GM13977 (cell line): ENCODE measurements around the gene MOB1A.

ENCODE experiments used
- DNase-seq: peaks from one replicate; pipeline ENCODE4 v3.0.0; 2012; ENCODE audit warnings: low spot score
- CTCF ChIP-seq: IDR thresholded peaks from 2 replicates; pipeline ENCODE4 v1.5.1; 2012; ENCODE audit warnings: mild to moderate bottlenecking, control low read depth; ENCODE audit not compliant: insufficient read depth; ENCODE audit errors: extremely low read depth, missing control alignments
- in situ Hi-C: fragments of 300-500 bp; cut with MboI; formaldehyde crosslinking; loops from one replicate; pipeline ENCODE4 v1.12.0; 2022; ENCODE audit warnings: low sequenced_read_pairs, low pct_unique_long_range_greater_than_20kb, mixed read lengths, inconsistent platforms; ENCODE audit not compliant: unreplicated experiment

Gene MOB1A

DNA sequence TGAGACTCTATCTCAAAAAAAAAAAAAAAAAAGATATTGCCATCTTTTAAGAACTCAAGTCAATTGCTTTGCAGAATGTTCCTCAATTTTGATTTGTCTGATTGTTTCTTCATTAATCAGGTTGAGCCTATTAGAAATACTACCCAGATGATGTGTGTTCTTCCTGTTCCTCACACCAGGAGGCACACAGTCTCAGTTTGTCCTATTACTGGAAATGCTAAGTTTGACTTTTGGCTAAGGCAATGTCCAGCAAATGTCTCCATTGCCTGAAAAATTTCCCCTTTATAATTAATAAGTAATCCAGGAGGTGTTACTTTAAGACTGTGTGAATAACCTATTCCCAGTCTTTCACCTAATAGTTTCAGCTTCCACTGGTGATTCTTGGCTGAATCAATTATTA is 59.3 kb downstream of the MOB1A start:
- TF ChIP-seq CTCF, result peak; percentile 5
- in situ Hi-C loops, result no loop called here
- no peak for DNase-seq

- in situ Hi-C loops, result no loop called here
- no peak for DNase-seq
- TF ChIP-seq CTCF, result no peak
Measured at GRCh38 chr2:74111380-74111779, 67.3 kb downstream of the MOB1A start.

DNA sequence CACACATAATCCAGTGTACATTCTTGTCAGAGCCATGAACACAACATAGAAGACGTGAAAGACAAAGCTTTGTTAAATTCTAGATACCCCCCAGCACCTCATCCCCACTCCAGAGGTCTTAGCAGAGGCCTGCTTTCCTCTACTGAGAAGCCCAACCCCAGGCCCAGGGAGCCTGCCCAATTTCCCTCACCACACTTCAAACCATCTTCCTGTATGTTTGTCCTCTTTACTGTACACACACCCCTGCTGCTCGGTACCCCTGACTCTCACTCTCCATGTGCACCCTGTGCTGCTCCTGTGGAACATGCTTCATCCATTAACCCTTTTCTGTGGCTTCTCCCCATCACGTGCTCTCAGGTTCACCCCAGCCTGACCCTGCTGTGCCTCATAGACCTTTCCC is 68.1 kb downstream of the MOB1A start:
- no peak for TF ChIP-seq CTCF
- no peak for DNase-seq
- in situ Hi-C loops, result no loop called here

DNA sequence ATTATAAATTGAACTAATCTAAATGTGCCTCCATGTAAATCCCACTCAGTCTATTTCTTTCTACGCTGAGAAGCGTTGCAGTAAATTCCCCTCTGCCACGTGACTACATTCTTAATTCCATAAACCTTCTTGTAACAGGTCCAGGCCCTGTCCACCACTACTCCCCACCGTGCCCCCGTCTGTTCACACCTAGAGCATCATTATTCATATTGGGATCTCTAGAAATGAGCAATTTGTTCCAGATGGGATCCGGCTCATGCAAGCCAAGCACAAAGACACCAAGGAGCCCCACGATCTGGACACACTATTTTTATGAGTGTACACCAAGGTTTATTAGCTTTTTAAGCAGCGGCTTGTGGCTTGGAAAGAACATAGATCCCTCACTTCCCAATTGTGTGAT is 69.1 kb downstream of the MOB1A start:
- in situ Hi-C loops, result no loop called here
- no peak for DNase-seq
- no peak for TF ChIP-seq CTCF

GRCh38 chr2:74107071-74107470 is 71.6 kb downstream of the MOB1A start:
- in situ Hi-C loops, result no loop called here
- TF ChIP-seq CTCF, result no peak
- no peak for DNase-seq

GRCh38 chr2:74105413-74105812 is 73.3 kb downstream of the MOB1A start:
- in situ Hi-C loops, result no loop called here
- DNase-seq, result no peak
- no peak for TF ChIP-seq CTCF

- no peak for TF ChIP-seq CTCF
- no peak for DNase-seq
- in situ Hi-C loops, result no loop called here
Measured at GRCh38 chr2:74104839-74105238, 73.8 kb downstream of the MOB1A start.
